Kidney epithelial cell (primary cell): ENCODE results near the gene NPTX1. TPM values are rescaled to one million over a fixed set of nuclear protein-coding genes. Genes with fewer than 3 reads are reported as not detected.

Experiments
- DNase-seq: peaks from one replicate; pipeline ENCODE4 v3.0.0-alpha.2; 2010; ENCODE audit warnings: low read depth
- H3K27me3 ChIP-seq: 2 replicates; pipeline ENCODE4 v1.6.0; 2011; ENCODE audit warnings: low read length; ENCODE audit not compliant: control insufficient read depth, insufficient read depth
- H3K36me3 ChIP-seq: 2 replicates; pipeline ENCODE4 v1.5.1; 2011; ENCODE audit warnings: low read length; ENCODE audit not compliant: control insufficient read depth, insufficient read depth
- H3K4me3 ChIP-seq: 2 replicates; pipeline ENCODE4 v1.5.1; 2011; ENCODE audit warnings: low read depth, mild to moderate bottlenecking, control low read depth, low read length
- CTCF ChIP-seq: IDR thresholded peaks from 2 replicates; pipeline ENCODE4 v1.5.1; 2011; ENCODE audit warnings: mild to moderate bottlenecking, moderate library complexity, low read length, control low read depth, inconsistent platforms; ENCODE audit not compliant: insufficient read depth, poor library complexity, severe bottlenecking
- total RNA-seq: library from RNA; depleted of rRNA; stranded (reverse); fragments of >200 nt; gene quantifications from 2 replicates; pipeline ENCODE4 v1.2.3, GENCODE V29; 2015

Gene NPTX1
- total RNA-seq, 1 donor from 2014 or later: not detected

DNA sequence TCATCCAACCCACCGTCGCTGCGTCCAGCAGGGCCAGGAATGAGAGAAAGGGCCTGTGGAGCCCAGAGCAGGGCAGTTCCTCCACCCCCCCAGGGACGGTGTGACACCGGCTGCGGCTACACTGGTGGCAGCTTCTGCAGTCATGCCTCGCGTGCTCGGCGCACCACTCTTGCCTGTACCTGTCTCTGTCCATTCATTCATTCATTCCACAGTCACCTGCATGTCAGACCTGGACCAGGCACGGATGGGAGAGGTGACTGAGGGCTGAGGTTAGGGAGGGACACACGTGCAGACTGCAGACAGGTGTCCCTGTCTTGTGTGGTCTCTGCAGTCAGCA lies 34.1 kb downstream of the NPTX1 start:
- H3K36me3 ChIP-seq: no peaks in the 10 kb centered on the region
- no peak for TF ChIP-seq CTCF
- peaks cover 38% of the 10 kb centered on the region for H3K27me3 ChIP-seq
- no peak for DNase-seq
- H3K4me3 ChIP-seq: no peak overlapping the region

GRCh38 chr17:80441598-80442322 lies 34.6 kb downstream of the NPTX1 start:
- TF ChIP-seq CTCF: no peak
- no peak overlapping the region for H3K4me3 ChIP-seq
- no peaks in the 10 kb centered on the region for H3K36me3 ChIP-seq
- H3K27me3 ChIP-seq: peaks cover 38% of the 10 kb centered on the region
- no peak for DNase-seq

GRCh38 chr17:80441133-80441578 lies 35.3 kb downstream of the NPTX1 start:
- H3K36me3 ChIP-seq: no peaks in the 10 kb centered on the region
- no peak for DNase-seq
- TF ChIP-seq CTCF: no peak
- peaks cover 36% of the 10 kb centered on the region for H3K27me3 ChIP-seq
- no peak overlapping the region for H3K4me3 ChIP-seq

DNA sequence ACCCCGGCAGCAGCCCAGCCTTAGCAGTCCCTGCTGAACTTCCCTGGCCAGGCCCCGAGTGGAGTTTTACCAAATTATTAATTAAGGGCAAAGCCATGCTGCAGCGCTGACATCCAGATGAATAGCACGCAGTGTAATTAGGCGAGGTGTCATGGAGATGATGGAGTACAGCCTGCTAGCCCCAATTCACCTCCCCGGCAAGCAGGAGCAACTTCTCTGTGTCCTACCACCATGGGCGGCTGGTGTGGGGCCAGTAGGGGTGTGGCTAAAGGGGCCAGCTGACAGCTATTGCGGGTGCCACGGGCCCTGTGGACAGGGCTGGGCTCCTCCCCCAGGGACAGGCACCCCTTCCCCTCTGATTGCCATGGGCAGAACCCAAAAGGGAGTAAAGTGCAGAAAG lies 36.9 kb downstream of the NPTX1 start:
- Histone ChIP-seq H3K4me3 (no peak overlapping the region), H3K27me3 (peaks cover 19% of the 10 kb centered on the region), H3K36me3 (no peaks in the 10 kb centered on the region)
- no peak for TF ChIP-seq CTCF
- no peak for DNase-seq

GRCh38 chr17:80438806-80439205 lies 37.6 kb downstream of the NPTX1 start:
- no peak for TF ChIP-seq CTCF
- no peak overlapping the region for H3K4me3 ChIP-seq

DNA sequence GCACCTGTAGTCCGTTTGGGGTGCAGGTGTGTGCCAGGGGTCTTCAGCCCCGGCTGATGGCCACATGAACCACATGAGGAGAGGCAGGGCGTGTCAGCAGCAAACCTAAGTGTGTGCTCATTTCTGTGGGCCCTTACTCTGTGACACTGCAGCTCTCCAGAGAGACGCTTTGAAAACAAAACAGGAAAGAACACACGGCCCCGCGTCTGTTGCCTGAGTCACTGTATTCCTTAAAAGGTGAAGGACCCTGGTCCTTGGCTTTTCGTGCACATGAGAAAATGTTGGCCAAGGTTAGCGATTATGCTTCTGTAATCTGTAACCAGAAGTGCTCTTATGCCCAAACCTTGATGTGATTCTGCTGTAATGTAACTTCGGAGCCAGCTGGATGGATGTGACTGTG lies 38.9 kb downstream of the NPTX1 start:
- peaks cover 5% of the 10 kb centered on the region for H3K27me3 ChIP-seq

More at GRCh38 chr17:80438806-80439205, 37.6 kb downstream of the NPTX1 start:
- no peak for DNase-seq
- Histone ChIP-seq H3K36me3 (no peaks in the 10 kb centered on the region), H3K27me3 (peaks cover 14% of the 10 kb centered on the region)

More for the DNA sequence above, 38.9 kb downstream of the NPTX1 start:
- Histone ChIP-seq H3K4me3 (no peak overlapping the region), H3K36me3 (no peaks in the 10 kb centered on the region)
- no peak for DNase-seq
- no peak for TF ChIP-seq CTCF
